ENCODE data around the gene NFYC. TPM values are rescaled to one million over a fixed set of nuclear protein-coding genes. Genes with fewer than 3 reads are reported as not detected.

Gene NFYC
- total RNA-seq, 4 donors from 2014 or later: 30.2 to 45.6 (median 43.2) TPM

- TF ChIP-seq CTCF (IDR thresholded peaks at IDR 0.05; ENCODE audit: low read depth): no peak
Measured at GRCh38 chr1:40709802-40710278, 18.3 kb downstream of the NFYC start.

GRCh38 chr1:40710581-40711315, 19.2 kb downstream of the NFYC start:
- no peak for TF ChIP-seq CTCF (IDR thresholded peaks at IDR 0.05; ENCODE audit: low read depth)

GRCh38 chr1:40711465-40712404, 20.2 kb downstream of the NFYC start:
- TF ChIP-seq CTCF (IDR thresholded peaks at IDR 0.05; ENCODE audit: low read depth): no peak

GRCh38 chr1:40712405-40712944, 21.0 kb downstream of the NFYC start:
- no peak for TF ChIP-seq CTCF (IDR thresholded peaks at IDR 0.05; ENCODE audit: low read depth)

- TF ChIP-seq CTCF (IDR thresholded peaks at IDR 0.05; ENCODE audit: low read depth): no peak
Measured at GRCh38 chr1:40712997-40713396, 21.5 kb downstream of the NFYC start.

GRCh38 chr1:40715491-40716059, 24.1 kb downstream of the NFYC start:
- TF ChIP-seq CTCF (IDR thresholded peaks at IDR 0.05; ENCODE audit: low read depth): no peak

Measured in subcutaneous adipose tissue (tissue), 4 donors.